ENCODE measurements around the gene BABAM2.

DNA sequence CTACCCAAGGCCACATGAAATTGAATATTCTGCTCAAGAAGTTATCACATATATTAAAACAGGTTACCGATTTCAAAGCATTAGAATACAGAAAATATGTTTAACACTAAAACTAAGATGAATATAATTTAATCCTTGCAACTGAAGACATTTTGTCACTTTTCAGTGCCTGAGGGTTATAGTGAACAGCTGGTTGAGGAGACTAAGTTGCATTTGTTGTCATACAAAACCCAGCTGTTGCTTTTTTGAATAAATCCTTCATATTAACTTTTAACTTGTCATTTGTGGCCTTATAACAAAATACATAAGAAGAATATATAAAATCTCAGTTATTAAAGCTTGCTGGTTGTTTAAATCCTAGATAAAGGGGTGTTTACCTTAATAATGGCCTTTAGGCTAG is 37.8 kb upstream of the BABAM2 start:
- TF ChIP-seq POLR2A (IDR thresholded peaks at IDR 0.05), result no peak
- TF ChIP-seq CTCF (IDR thresholded peaks at IDR 0.05), result no peak

Measured in right lobe of liver (tissue), 4 donors.